Activated gamma-delta T cell treated with anti-CD3 and anti-CD28 coated beads, Interleukin-2, amount 50 U/mL, for 16 hours (primary cell): ENCODE measurements around the gene ERG.

Experiments
- DNase-seq: peaks from one replicate; pipeline ENCODE4 v3.0.0-alpha.2; 2020; ENCODE audit warnings: low read depth

Gene ERG

GRCh38 chr21:38496224-38496623 lies 2.1 kb downstream of the ERG start:
- DNase-seq: no peak

- no peak for DNase-seq
Measured at GRCh38 chr21:38495696-38496095, 2.6 kb downstream of the ERG start.

- no peak for DNase-seq
Measured at GRCh38 chr21:38495242-38495641, 3.0 kb downstream of the ERG start.

GRCh38 chr21:38494703-38495102 lies 3.6 kb downstream of the ERG start:
- DNase-seq: no peak

- DNase-seq: no peak
Measured at GRCh38 chr21:38494251-38494642, 4.0 kb downstream of the ERG start.

GRCh38 chr21:38493549-38494250 lies 4.6 kb downstream of the ERG start:
- no peak for DNase-seq

GRCh38 chr21:38492007-38492406 lies 6.3 kb downstream of the ERG start:
- no peak for DNase-seq

- DNase-seq: no peak
Measured at GRCh38 chr21:38491536-38491935, 6.7 kb downstream of the ERG start.

- DNase-seq: no peak
Measured at GRCh38 chr21:38490411-38491020, 7.8 kb downstream of the ERG start.

- no peak for DNase-seq
Measured at GRCh38 chr21:38489729-38490128, 8.5 kb downstream of the ERG start.

GRCh38 chr21:38489271-38489652 lies 9.0 kb downstream of the ERG start:
- no peak for DNase-seq

- DNase-seq: no peak
Measured at GRCh38 chr21:38488640-38489270, 9.5 kb downstream of the ERG start.

GRCh38 chr21:38487901-38488639 lies 10.2 kb downstream of the ERG start:
- DNase-seq: no peak

GRCh38 chr21:38486706-38487105 lies 11.6 kb downstream of the ERG start:
- DNase-seq: no peak

GRCh38 chr21:38486221-38486620 lies 12.1 kb downstream of the ERG start:
- no peak for DNase-seq

- no peak for DNase-seq
Measured at GRCh38 chr21:38479641-38480525, 18.4 kb downstream of the ERG start.

GRCh38 chr21:38478782-38479181 lies 19.5 kb downstream of the ERG start:
- no peak for DNase-seq

GRCh38 chr21:38477226-38477625 lies 21.1 kb downstream of the ERG start:
- no peak for DNase-seq

- no peak for DNase-seq
Measured at GRCh38 chr21:38476385-38476784, 21.9 kb downstream of the ERG start.

GRCh38 chr21:38475519-38475918 lies 22.8 kb downstream of the ERG start:
- DNase-seq: no peak

GRCh38 chr21:38474796-38475195 lies 23.5 kb downstream of the ERG start:
- no peak for DNase-seq

GRCh38 chr21:38474124-38474523 lies 24.2 kb downstream of the ERG start:
- no peak for DNase-seq
